22Rv1 (cell line): ENCODE data around the gene TNFRSF18.

ENCODE experiments used
- CTCF ChIP-seq: fragments of 450-650 bp; IDR thresholded peaks from 2 replicates; pipeline ENCODE4 v1.5.1; 2017; ENCODE audit warnings: mild to moderate bottlenecking
- ZFX ChIP-seq: fragments of 450-650 bp; IDR thresholded peaks from 2 replicates; pipeline ENCODE4 v1.6.1; 2017; ENCODE audit warnings: antibody characterized with exemption, borderline replicate concordance

GRCh38 chr1:1194723-1195122, 11.7 kb downstream of the TNFRSF18 start:
- TF ChIP-seq CTCF (no peak), ZFX (no peak)
